Measurements from ENCODE around the gene TMCC1.

DNA sequence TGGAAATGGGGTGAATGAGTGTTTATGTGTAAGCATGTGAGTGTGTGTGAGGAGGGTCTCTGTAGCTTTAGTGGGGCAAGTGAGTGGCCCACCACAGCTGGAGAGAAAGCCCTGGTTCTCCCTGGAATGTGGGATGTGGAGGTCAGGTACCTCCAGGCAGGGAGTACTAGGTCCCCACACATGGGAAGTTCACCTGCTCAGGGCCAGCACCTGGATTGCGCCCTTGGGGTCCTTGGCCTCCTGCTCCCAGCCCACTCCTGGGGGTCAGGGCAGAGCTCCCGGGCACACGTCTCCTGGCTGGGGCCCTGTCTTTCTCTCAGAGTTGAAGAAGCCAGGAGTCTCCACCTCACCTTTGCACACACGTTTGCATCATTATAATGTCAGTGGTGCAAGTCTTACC is 40.0 kb upstream of the TMCC1 start:
- TF ChIP-seq, protein P1, sequence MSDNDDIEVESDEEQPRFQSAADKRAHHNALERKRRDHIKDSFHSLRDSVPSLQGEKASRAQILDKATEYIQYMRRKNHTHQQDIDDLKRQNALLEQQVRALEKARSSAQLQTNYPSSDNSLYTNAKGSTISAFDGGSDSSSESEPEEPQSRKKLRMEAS (IDR thresholded peaks at IDR 0.05), result no peak
- TF ChIP-seq, protein P2, sequence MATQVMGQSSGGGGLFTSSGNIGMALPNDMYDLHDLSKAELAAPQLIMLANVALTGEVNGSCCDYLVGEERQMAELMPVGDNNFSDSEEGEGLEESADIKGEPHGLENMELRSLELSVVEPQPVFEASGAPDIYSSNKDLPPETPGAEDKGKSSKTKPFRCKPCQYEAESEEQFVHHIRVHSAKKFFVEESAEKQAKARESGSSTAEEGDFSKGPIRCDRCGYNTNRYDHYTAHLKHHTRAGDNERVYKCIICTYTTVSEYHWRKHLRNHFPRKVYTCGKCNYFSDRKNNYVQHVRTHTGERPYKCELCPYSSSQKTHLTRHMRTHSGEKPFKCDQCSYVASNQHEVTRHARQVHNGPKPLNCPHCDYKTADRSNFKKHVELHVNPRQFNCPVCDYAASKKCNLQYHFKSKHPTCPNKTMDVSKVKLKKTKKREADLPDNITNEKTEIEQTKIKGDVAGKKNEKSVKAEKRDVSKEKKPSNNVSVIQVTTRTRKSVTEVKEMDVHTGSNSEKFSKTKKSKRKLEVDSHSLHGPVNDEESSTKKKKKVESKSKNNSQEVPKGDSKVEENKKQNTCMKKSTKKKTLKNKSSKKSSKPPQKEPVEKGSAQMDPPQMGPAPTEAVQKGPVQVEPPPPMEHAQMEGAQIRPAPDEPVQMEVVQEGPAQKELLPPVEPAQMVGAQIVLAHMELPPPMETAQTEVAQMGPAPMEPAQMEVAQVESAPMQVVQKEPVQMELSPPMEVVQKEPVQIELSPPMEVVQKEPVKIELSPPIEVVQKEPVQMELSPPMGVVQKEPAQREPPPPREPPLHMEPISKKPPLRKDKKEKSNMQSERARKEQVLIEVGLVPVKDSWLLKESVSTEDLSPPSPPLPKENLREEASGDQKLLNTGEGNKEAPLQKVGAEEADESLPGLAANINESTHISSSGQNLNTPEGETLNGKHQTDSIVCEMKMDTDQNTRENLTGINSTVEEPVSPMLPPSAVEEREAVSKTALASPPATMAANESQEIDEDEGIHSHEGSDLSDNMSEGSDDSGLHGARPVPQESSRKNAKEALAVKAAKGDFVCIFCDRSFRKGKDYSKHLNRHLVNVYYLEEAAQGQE (IDR thresholded peaks at IDR 0.05), result no peak
- TF ChIP-seq, protein P3, sequence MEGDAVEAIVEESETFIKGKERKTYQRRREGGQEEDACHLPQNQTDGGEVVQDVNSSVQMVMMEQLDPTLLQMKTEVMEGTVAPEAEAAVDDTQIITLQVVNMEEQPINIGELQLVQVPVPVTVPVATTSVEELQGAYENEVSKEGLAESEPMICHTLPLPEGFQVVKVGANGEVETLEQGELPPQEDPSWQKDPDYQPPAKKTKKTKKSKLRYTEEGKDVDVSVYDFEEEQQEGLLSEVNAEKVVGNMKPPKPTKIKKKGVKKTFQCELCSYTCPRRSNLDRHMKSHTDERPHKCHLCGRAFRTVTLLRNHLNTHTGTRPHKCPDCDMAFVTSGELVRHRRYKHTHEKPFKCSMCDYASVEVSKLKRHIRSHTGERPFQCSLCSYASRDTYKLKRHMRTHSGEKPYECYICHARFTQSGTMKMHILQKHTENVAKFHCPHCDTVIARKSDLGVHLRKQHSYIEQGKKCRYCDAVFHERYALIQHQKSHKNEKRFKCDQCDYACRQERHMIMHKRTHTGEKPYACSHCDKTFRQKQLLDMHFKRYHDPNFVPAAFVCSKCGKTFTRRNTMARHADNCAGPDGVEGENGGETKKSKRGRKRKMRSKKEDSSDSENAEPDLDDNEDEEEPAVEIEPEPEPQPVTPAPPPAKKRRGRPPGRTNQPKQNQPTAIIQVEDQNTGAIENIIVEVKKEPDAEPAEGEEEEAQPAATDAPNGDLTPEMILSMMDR (IDR thresholded peaks at IDR 0.05; ENCODE audit: low read depth, low read length, missing input control), result no peak
- TF ChIP-seq GABPA (IDR thresholded peaks at IDR 0.05 in 1 of 2, conservative IDR thresholded peaks at IDR 0.05 in 1 of 2) (no peak), EGR1 (IDR thresholded peaks at IDR 0.05; ENCODE audit: low read depth in 2 of 2) (no peak), TAF1 (conservative IDR thresholded peaks at IDR 0.05) (no peak), YY1 (IDR thresholded peaks at IDR 0.05) (no peak), NR2F2 (IDR thresholded peaks at IDR 0.05) (no peak), HNF4A (conservative IDR thresholded peaks at IDR 0.05) (no peak), FOXA1 (IDR thresholded peaks at IDR 0.05) (no peak), JUND (IDR thresholded peaks at IDR 0.05) (no peak)

Measured in liver (tissue), 3 donors.